ENCODE data around the gene WDFY4. TPM values are rescaled to one million over a fixed set of nuclear protein-coding genes. Genes with fewer than 3 reads are reported as not detected.

The WDFY4 gene
- total and polyA plus RNA-seq, 5 experiments from 2014 or later: 0.04 to 8.5 (median 4.3) TPM; not detected in 1

DNA sequence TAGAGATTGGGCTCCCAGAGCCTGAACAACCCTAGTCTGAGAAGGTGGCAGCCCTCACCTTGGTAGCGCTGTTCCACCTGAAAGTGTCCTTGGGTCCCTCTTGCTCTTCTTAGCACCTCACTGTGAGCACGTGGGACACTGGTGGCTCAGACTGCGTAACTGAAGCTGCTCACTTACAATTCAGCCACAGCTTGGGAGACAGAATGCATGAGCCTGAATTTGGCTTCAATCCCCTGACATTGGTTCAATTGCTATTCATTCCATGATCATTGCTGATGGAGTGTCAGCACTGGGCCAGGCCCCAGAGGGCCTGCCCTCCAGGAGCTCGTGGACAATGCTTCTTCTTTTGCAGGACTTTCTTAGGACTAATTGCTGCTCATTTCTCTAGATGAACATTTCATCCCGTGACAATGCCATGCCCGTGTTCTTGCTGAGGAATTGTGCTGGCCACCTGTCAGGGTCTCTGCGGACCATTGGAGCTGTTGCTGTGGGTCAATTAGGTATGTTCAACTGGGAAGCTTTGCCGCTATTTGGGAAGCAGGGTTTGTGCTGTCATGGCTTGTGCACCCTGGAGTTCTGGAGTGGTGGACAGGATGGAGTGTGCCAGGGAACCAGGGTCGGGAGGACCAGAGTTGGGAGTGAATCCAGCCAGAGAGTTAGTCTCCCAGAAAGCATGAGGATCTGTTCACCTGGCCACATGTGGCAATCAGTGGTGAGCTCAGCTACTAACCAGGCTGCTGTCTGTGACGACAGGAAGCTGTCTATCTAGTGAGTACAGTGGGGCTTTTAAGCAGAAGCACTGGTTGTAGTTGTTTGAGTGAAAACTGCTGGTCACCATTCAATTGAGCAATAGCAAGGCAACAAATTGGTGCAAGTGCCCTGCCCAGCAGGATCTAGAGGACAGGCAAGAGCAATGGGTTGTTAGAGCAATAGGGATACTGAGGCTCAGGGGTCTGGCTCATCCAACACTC, 105.1 kb downstream of the WDFY4 start:
- H3K9me3 Mint-ChIP-seq: peaks cover 0 to 7% (median 0%) of the 10 kb centered on the region in 9 donors
- no peak overlapping the region for H3K27ac Mint-ChIP-seq
- DNase-seq (no peak), ATAC-seq (no peak)
- H3K4me3 Mint-ChIP-seq: no peak overlapping the region
- H3K36me3 Mint-ChIP-seq: no peaks in the 10 kb centered on the region
- no peaks in the 10 kb centered on the region for H3K4me1 Mint-ChIP-seq
- H3K27me3 Mint-ChIP-seq: peaks cover 2 to 22% (median 16%) of the 10 kb centered on the region in 5 donors
- POLR2A ChIA-PET: no interaction called here

DNA sequence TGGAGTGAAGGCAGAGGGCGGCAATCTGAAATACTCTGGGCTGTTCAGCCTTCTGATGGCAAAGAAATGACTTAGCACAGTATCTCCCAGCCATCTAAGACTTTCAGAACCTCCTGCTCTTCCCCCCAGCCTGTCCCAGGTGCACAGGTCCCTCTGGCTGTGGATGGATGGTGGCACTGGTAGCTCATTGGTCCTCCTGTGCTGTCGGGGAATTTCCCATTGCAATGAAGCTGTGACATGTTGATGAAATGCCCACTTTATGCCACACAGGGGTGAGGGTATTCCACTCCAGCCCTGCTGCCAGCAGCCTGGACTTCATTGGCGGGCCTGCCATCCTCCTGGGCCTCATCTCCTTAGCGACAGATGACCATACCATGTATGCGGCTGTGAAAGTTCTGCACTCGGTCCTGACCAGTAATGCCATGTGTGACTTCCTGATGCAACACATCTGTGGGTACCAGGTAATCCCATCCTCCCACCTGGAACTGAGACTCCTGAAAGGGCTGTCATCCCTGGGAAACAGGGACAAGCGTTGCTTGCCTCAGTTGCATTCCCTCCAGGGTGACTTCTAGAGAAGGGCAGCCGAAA, 105.9 kb downstream of the WDFY4 start:
- ATAC-seq (no peak), DNase-seq (no peak)
- Mint-ChIP-seq H3K27ac (no peak overlapping the region), H3K9me3 (peaks cover 0 to 7% (median 0%) of the 10 kb centered on the region in 9 donors), H3K4me1 (no peaks in the 10 kb centered on the region), H3K4me3 (no peak overlapping the region), H3K27me3 (peaks cover 2 to 22% (median 16%) of the 10 kb centered on the region in 5 donors), H3K36me3 (no peaks in the 10 kb centered on the region)
- POLR2A ChIA-PET: no interaction called here

DNA sequence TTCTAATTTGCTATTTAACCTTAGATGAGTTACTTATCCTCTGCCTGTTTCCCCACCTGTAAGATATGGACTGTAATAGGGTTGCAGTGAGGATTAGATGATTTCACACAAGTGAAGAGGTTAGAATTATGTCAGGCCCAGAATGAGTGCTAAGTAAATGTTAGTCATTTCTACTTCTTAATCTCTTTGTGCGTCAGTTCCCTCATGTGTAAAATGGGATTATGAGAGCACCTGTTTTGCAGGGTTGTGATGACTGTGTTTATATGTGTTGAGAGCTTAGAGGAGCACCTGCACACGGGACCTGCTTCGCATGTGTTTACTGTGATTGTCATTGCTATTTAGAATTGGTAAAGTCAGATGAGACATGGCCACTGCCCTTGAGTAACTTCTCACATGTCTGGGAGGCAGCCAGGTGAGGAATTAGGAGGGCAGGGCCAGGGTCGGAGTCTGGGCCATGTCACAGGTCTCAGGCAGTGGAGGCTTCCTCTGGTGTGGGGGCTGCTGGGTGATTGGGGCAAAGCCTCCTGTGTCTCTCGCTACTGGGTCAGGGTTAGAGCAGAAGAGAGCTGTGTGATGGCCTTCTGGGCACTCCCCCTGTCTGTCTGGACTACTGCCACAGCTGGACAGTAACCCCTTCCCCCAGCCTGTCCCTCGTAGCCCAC, 106.7 kb downstream of the WDFY4 start:
- POLR2A ChIA-PET: no interaction called here

DNA sequence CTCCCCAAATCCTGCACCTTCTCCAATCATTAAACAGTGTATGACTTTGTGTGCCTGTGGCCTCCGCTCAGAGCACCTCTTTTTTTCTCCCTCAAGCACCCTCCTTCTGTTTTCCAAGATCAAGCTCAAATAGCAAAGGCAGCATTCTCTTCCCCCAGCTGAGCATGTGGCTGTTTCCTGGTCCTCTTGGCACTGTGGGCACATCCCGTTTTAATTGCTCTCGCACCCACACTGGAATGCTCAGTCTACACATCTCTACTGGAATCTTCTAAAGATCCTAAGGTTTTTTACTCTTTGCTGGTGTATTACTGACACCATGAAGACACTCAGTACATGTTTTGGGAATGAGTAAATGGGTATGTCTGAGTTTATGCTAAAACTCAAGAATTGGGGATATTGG, 107.4 kb downstream of the WDFY4 start:
- POLR2A ChIA-PET: no interaction called here
- Mint-ChIP-seq H3K36me3 (no peaks in the 10 kb centered on the region), H3K4me1 (peaks cover 0 to 2% (median 0%) of the 10 kb centered on the region in 4 donors), H3K4me3 (no peak overlapping the region), H3K27me3 (peaks cover 2 to 22% (median 16%) of the 10 kb centered on the region in 5 donors), H3K27ac (peak overlapping the region in 1 of 10 donors; percentile 50), H3K9me3 (peaks cover 0 to 7% (median 0%) of the 10 kb centered on the region in 9 donors)
- no peak for DNase-seq
- ATAC-seq: no peak

More for the DNA sequence above, 106.7 kb downstream of the WDFY4 start:
- DNase-seq (no peak), ATAC-seq (no peak)
- H3K4me1 Mint-ChIP-seq: no peaks in the 10 kb centered on the region
- H3K36me3 Mint-ChIP-seq: no peaks in the 10 kb centered on the region
- peaks cover 2 to 22% (median 16%) of the 10 kb centered on the region in 5 donors for H3K27me3 Mint-ChIP-seq
- no peak overlapping the region for H3K27ac Mint-ChIP-seq
- peaks cover 0 to 7% (median 0%) of the 10 kb centered on the region in 9 donors for H3K9me3 Mint-ChIP-seq
- no peak overlapping the region for H3K4me3 Mint-ChIP-seq

DNA sequence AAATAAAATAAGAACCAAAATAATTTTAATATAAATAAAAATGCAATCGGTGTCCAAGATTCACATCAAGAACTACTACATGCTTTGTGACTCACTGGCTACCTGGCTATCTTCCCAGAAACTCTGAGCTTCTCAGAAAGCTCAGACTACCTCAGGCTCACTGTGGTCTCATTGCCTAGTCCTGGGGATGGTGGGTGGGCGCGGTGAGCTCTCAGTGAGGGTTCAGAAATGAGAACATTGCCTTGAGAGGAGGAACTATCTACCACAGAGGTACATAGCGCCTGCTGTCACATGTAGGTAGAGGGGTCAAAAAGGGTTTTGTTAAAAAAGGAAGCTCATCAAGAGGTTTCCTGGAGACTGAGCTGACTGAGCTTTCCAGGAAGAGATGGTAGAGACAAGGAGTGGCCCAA, 108.0 kb downstream of the WDFY4 start:
- Mint-ChIP-seq H3K27me3 (peaks cover 2 to 22% (median 16%) of the 10 kb centered on the region in 5 donors), H3K9me3 (peaks cover 0 to 6% (median 0%) of the 10 kb centered on the region in 9 donors), H3K4me1 (peaks cover 0 to 2% (median 0%) of the 10 kb centered on the region in 4 donors), H3K27ac (no peak overlapping the region), H3K36me3 (no peaks in the 10 kb centered on the region), H3K4me3 (no peak overlapping the region)
- ATAC-seq (no peak), DNase-seq (no peak)
- POLR2A ChIA-PET: no interaction called here

DNA sequence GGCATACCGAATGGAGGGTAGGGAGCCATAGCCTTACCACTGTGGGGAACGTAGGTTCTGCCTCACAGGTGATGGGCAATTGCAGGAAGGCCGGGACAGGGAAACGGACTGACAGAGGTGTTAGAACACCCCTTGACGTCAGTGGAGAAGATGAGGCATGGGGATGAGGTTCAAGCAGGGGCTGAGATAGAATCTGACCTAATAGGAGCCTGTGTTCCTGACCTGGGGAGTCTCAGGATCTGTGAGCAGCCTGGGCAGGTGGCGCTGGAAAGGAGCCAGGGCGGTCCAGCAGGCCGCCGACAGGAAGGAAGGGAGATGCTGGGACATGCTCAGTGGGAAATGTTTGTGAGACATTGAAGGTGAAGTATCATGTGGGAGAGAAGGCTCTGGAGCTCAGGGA, 109.4 kb downstream of the WDFY4 start:
- no peak for ATAC-seq
- peaks cover 1 to 7% (median 3%) of the 10 kb centered on the region in 4 donors for H3K4me1 Mint-ChIP-seq
- H3K27me3 Mint-ChIP-seq: peaks cover 0 to 22% (median 15%) of the 10 kb centered on the region in 5 donors
- no peak for DNase-seq
- peaks cover 0 to 2% (median 0%) of the 10 kb centered on the region in 9 donors for H3K9me3 Mint-ChIP-seq
- POLR2A ChIA-PET: no interaction called here
- H3K36me3 Mint-ChIP-seq: no peaks in the 10 kb centered on the region
- H3K4me3 Mint-ChIP-seq: no peak overlapping the region
- no peak overlapping the region for H3K27ac Mint-ChIP-seq

DNA sequence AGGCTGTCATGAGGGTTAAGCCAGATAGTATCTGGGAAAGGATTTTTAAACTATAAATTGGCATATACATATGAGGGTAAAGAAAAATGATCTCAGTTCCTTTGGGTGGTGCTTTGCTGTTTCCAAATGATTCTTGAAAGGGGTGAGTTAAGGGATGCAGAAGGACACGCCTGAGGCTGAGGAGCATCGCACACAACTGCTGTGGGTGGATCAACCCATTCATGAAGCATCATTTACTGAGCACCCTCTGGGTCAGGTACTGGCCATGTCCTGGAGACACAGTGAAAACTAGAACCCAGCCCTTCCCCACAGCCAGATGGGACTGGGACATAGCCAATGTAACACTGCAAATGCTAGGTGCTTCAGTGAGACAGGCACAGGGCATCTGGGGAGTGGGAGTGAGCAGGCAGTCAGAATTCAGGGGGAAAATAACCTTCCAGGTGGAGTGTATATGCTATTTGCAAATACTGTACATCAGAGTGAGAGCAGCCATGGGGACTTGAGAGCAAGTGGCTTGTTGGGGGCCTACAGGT, 112.1 kb downstream of the WDFY4 start:
- ATAC-seq (no peak), DNase-seq (no peak)
- Mint-ChIP-seq H3K4me3 (no peak overlapping the region), H3K9me3 (peaks cover 0 to 14% (median 6%) of the 10 kb centered on the region in 9 donors), H3K27ac (no peak overlapping the region), H3K36me3 (peaks cover 0 to 4% (median 4%) of the 10 kb centered on the region in 3 donors), H3K27me3 (peaks cover 0 to 8% (median 5%) of the 10 kb centered on the region in 5 donors), H3K4me1 (peaks cover 9 to 31% (median 20%) of the 10 kb centered on the region in 4 donors)
- POLR2A ChIA-PET: no interaction called here

DNA sequence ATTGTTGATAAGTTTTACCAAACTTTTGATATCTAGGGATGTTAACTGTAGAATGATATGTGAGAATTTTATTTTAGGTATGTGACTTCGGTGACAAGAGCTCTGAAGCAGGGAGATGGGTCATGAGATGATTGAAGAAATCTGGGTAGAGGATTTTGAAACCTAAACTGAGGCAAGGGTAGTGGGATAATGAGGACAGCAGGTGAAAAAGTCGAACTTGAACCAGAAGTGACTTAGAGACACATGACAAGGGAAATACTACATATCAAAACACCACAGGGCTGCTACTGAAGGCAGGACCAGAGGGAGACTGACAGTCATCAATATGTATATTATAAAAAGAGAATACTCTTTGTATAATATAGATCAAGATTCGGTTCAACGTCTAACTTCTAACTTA, 113.2 kb downstream of the WDFY4 start:
- peaks cover 10 to 42% (median 23%) of the 10 kb centered on the region in 4 donors for H3K4me1 Mint-ChIP-seq
- ATAC-seq: no peak
- DNase-seq: no peak
- POLR2A ChIA-PET: no interaction called here
- H3K27me3 Mint-ChIP-seq: no peaks in the 10 kb centered on the region
- peak overlapping the region in 6 of 10 donors; percentile 7 to 92 (median 33) for H3K27ac Mint-ChIP-seq
- H3K36me3 Mint-ChIP-seq: peaks cover 0 to 4% (median 4%) of the 10 kb centered on the region in 3 donors
- H3K4me3 Mint-ChIP-seq: no peak overlapping the region
- H3K9me3 Mint-ChIP-seq: peaks cover 0 to 14% (median 6%) of the 10 kb centered on the region in 9 donors

DNA sequence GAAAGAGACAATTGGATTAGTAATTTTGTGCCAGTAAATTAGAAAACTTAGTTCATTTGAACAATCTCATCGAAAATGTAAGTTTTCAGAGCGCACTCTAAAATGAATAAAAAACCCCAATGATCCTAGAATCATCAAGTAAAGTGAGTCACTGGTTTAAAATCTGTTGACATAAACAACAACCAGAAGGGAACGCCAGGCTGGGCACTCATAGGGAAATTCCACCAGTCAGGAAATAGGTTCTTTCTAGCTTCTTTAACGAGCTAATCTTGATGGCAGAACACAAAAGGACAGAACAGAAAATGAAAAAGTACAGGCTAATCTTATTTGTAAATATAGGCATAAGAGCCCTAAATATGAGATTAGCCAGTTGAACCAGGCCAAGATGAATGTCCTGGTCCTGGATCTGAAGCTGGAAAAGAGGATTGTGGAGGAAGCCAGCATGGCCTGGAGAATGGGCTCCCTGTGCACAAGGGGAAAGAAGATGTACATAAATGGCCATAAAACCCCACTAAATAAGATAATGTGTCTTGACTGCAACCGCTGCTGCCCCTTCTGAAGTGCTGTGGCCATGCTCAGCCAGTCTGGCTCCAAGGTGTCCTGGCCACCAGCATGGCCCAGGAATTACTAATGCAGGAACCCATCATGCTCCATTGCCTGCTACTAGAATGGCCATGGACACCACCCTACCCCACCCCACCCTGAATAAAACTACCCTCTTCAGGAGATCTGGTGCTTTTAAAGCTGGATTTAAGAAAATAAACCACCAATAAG, 114.0 kb downstream of the WDFY4 start:
- POLR2A ChIA-PET: no interaction called here
- H3K4me3 Mint-ChIP-seq: peak overlapping the region in 2 of 10 donors; percentile 11 to 19
- DNase-seq: no peak

DNA sequence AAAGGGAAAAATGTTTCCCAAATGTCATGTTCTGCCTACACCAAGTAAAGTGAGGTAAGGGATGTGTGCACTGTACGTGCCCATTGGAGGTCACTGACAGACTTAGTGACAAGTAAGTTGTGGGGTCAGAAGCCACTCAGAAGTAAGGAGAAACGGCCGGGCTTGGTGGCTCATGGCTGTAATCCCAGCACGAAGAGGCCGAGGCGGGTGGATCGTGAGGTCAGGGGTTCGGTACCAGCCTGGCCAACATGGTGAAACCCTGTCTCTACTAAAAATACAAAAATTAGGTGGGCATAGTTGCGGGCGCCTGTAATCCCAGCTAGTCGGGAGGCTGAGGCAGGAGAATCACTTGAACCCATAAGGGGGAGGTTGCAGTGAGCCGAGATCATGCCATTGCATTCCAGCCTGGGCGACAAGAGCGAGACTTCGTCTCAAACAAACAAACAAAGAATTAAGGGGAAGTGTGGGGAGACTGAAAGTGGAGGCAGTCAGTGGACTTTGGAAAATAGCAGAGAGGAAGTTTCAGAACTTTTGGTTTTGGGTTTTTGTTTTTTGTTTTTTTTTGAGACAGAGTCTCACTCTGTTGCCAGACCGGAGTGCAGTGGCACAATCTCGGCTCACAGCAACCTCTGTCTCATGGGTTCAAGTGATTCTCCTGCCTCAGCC, 114.8 kb downstream of the WDFY4 start:
- Mint-ChIP-seq H3K27ac (peak overlapping the region in 9 of 10 donors; percentile 36 to 96 (median 90)), H3K9me3 (peaks cover 0 to 14% (median 6%) of the 10 kb centered on the region in 9 donors), H3K4me1 (peaks cover 11 to 58% (median 33%) of the 10 kb centered on the region in 4 donors), H3K27me3 (no peaks in the 10 kb centered on the region), H3K36me3 (peaks cover 0 to 4% (median 4%) of the 10 kb centered on the region in 3 donors), H3K4me3 (peak overlapping the region in 8 of 10 donors; percentile 66 to 84 (median 76))
- no peak for DNase-seq
- POLR2A ChIA-PET: no interaction called here
- ATAC-seq: no peak

More for the DNA sequence above, 114.0 kb downstream of the WDFY4 start:
- ATAC-seq: no peak
- Mint-ChIP-seq H3K27me3 (no peaks in the 10 kb centered on the region), H3K4me1 (peaks cover 11 to 50% (median 26%) of the 10 kb centered on the region in 4 donors), H3K27ac (peak overlapping the region; percentile 42 to 96 (median 78)), H3K36me3 (peaks cover 0 to 4% (median 4%) of the 10 kb centered on the region in 3 donors), H3K9me3 (peaks cover 0 to 14% (median 6%) of the 10 kb centered on the region in 9 donors)

DNA sequence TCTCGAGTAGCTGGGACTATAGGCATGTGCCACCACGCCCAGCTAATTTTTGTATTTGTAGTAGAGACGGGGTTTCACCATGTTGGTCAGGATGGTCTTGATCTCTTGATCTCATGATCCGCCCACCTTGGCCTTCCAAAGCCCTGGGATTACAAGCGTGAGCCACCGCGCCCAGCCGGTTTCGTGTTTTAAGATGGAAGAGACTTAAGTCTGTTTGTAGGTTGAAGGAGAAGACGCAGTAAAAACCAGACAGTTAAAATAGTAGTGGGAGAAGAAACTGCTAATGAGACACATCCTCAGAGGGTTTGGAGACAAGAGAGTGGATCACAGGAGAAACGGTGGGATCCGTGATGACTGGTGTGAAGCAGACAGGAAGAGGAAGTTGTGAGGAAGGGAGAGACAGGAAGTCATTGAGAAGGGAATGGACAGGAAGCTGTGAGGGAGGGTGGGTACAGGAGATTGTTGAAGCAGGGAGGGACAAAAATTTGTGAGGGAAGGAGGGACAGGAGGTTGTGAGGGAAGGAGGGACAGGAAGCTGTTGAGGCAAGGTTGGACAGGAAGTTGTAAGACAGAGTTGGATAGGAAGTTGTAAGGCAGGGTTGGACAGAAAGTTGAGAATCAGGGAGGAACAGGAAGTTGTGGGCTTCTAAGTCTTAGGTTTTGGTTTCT, 115.5 kb downstream of the WDFY4 start:
- peak overlapping the region; percentile 90 to 96 (median 92) for H3K27ac Mint-ChIP-seq
- peak; percentile 37 to 62 for ATAC-seq
- POLR2A ChIA-PET: interaction anchor here (0.6 to 0.7 kb wide), 3 partner anchors 10 to 1705 kb away, joined by 3 to 9 read pairs (median 3); no protein-coding TSS in a partner anchor
- peaks cover 0 to 4% (median 4%) of the 10 kb centered on the region in 3 donors for H3K36me3 Mint-ChIP-seq
- H3K9me3 Mint-ChIP-seq: peaks cover 0 to 14% (median 6%) of the 10 kb centered on the region in 9 donors
- peak overlapping the region; percentile 26 to 84 (median 76) for H3K4me3 Mint-ChIP-seq
- peak in 2 of 10 donors; percentile 16 to 25 for DNase-seq
- H3K27me3 Mint-ChIP-seq: no peaks in the 10 kb centered on the region
- peaks cover 15 to 65% (median 40%) of the 10 kb centered on the region in 4 donors for H3K4me1 Mint-ChIP-seq

Data from naive thymus-derived CD8-positive, alpha-beta T cell (primary cell).